ENCODE data around the gene DOCK3. TPM values are rescaled to one million over a fixed set of nuclear protein-coding genes. Genes with fewer than 3 reads are reported as not detected.

The DOCK3 gene
- total and polyA plus RNA-seq, 10 of the 15 experiments (the other 5 are each of a cell fraction or from before 2014, with no cell fraction given), result 0.02 to 0.52 (median 0.04) TPM; not detected in 5

GRCh38 chr3:51350751-51351150 lies 676.0 kb downstream of the DOCK3 start:
- in situ Hi-C loops (cut with MboI), result no loop called here
- BruUV-seq (replicated peaks), result no TSS peak
- ATAC-seq, result no peak
- H3K36me3 ChIP-seq (ENCODE audit: control insufficient read depth in 2 of 2, insufficient read depth in 2 of 2, low read length in 1 of 2), result no peaks in the 10 kb centered on the region
- no peak for FAIRE-seq
- no peaks in the 10 kb centered on the region for H3K4me1 ChIP-seq (ENCODE audit: control insufficient read depth, insufficient read depth, low read length)
- no peak overlapping the region for H3K4me3 ChIP-seq
- intact Hi-C loops (cut with micrococcal nuclease; ENCODE audit: unreplicated experiment), result no loop called here
- H3K4me2 ChIP-seq (ENCODE audit: control insufficient read depth, insufficient read depth), result no peak overlapping the region
- no peaks in the 10 kb centered on the region for H4K20me1 ChIP-seq (ENCODE audit: control insufficient read depth, insufficient read depth)
- TF ChIP-seq GATAD2B (conservative IDR thresholded peaks at IDR 0.05; ENCODE audit: low read depth) (no peak), TARDBP (IDR thresholded peaks at IDR 0.05; ENCODE audit: borderline replicate concordance) (no peak), E4F1 (IDR thresholded peaks at IDR 0.05; ENCODE audit: borderline replicate concordance, partially characterized antibody) (no peak), SUZ12 (IDR thresholded peaks at IDR 0.05; ENCODE audit: unreplicated experiment) (no peak), TCF3 (IDR thresholded peaks at IDR 0.05; ENCODE audit: borderline replicate concordance, insufficient read depth, low read depth, low read length) (no peak), JUND (IDR thresholded peaks at IDR 0.05; ENCODE audit: low read depth, low read length) (no peak), CEBPZ (IDR thresholded peaks at IDR 0.05; ENCODE audit: low read depth, low read length) (no peak), ZBTB11 (CRISPR knock-in tag; IDR thresholded peaks at IDR 0.05) (no peak), FOXK2 (IDR thresholded peaks at IDR 0.05) (no peak)
- DNase-seq (ENCODE audit: low read depth, low spot score), result no peak
- POLR2A ChIA-PET, result no interaction called here
- 43% methylated on average over 1 of the region's 1 CpG for WGBS (ENCODE audit: insufficient coverage, insufficient replicate concordance, low lambda C conversion rate, missing lambda C conversion rate)
- CTCF ChIA-PET, result no interaction called here
- SMC1A ChIA-PET (ENCODE audit: uncharacterized antibody, unreplicated experiment), result no interaction called here
- RAD21 ChIA-PET (ENCODE audit: unreplicated experiment), result no interaction called here
- H3K9me3 ChIP-seq (replicated peaks; ENCODE audit: control insufficient read depth, insufficient read depth, low read length), result no peaks in the 10 kb centered on the region; the same call in 2 of the 3 replicates
- no peak overlapping the region for H3K9ac ChIP-seq (ENCODE audit: control insufficient read depth, insufficient read depth, low read length)
- no peak overlapping the region for H2AFZ ChIP-seq (ENCODE audit: control insufficient read depth, low read depth, low read length)
- H3K27me3 ChIP-seq (replicated peaks in 1 of 2; ENCODE audit: control insufficient read depth in 2 of 2, insufficient read depth in 2 of 2, low read length in 1 of 2), result no peaks in the 10 kb centered on the region
- no peak overlapping the region for H3K27ac ChIP-seq (ENCODE audit: control insufficient read depth, insufficient read depth)
- H3K79me2 ChIP-seq (ENCODE audit: control insufficient read depth, insufficient read depth, low read length), result no peaks in the 10 kb centered on the region
